ENCODE data around the gene RCC2. TPM values are rescaled to one million over a fixed set of nuclear protein-coding genes. Genes with fewer than 3 reads are reported as not detected.
"Not testable (repeated sequence)": the region's sequence is repeated elsewhere in the genome, so short reads cannot be mapped to it uniquely, and the experiment has no call there.

RCC2 gene
- 155 to 164 TPM (median 159 TPM) in 3 replicates for total RNA-seq

GRCh38 chr1:17439250-17440073 is at the start of gene RCC2:
RCC2 (minus strand) TSS chr1:17439677; CDS start chr1:17438514, 1,163 bp downstream.
- peak; percentile 23 for TF ChIP-seq CTCF (IDR thresholded peaks at IDR 0.05; ENCODE audit: unreplicated experiment)
- H3K27ac Mint-ChIP-seq, result peak within 1 kb of the TSS; percentile 98
- H3K27me3 Mint-ChIP-seq (ENCODE audit: low read depth), result peaks cover 6% of the 10 kb centered on the region
- H3K4me1 Mint-ChIP-seq, result peaks cover 46% of the 10 kb centered on the region
- peak; percentile 62 to 69 for DNase-seq (ENCODE audit: low spot score in 2 of 2, unreplicated experiment in 2 of 2)
- H3K4me3 Mint-ChIP-seq, result peak within 1 kb of the TSS; percentile 94
- no peaks in the 10 kb centered on the region for H3K36me3 Mint-ChIP-seq
- no peaks in the 10 kb centered on the region for H3K9me3 Mint-ChIP-seq

GRCh38 chr1:17486242-17486641 is 46.8 kb upstream of the RCC2 start:
- H3K27me3 Mint-ChIP-seq (ENCODE audit: low read depth), result peaks cover 2% of the 10 kb centered on the region
- no peak overlapping the region for H3K27ac Mint-ChIP-seq
- no peak overlapping the region for H3K4me3 Mint-ChIP-seq
- no peak for DNase-seq (ENCODE audit: low spot score in 2 of 2, unreplicated experiment in 2 of 2)
- peaks cover 9% of the 10 kb centered on the region for H3K4me1 Mint-ChIP-seq
- TF ChIP-seq CTCF (IDR thresholded peaks at IDR 0.05; ENCODE audit: unreplicated experiment), result no peak
- H3K9me3 Mint-ChIP-seq, result no peaks in the 10 kb centered on the region
- no peaks in the 10 kb centered on the region for H3K36me3 Mint-ChIP-seq

- DNase-seq (ENCODE audit: low spot score in 2 of 2, unreplicated experiment in 2 of 2), result no peak
- no peaks in the 10 kb centered on the region for H3K36me3 Mint-ChIP-seq
- peak; percentile 21 for TF ChIP-seq CTCF (IDR thresholded peaks at IDR 0.05; ENCODE audit: unreplicated experiment)
- no peak overlapping the region for H3K27ac Mint-ChIP-seq
- no peak overlapping the region for H3K4me3 Mint-ChIP-seq
- H3K27me3 Mint-ChIP-seq (ENCODE audit: low read depth), result peaks cover 2% of the 10 kb centered on the region
- no peaks in the 10 kb centered on the region for H3K9me3 Mint-ChIP-seq
- H3K4me1 Mint-ChIP-seq, result peaks cover 9% of the 10 kb centered on the region
Observed at GRCh38 chr1:17485281-17485680, 45.8 kb upstream of the RCC2 start.

DNA sequence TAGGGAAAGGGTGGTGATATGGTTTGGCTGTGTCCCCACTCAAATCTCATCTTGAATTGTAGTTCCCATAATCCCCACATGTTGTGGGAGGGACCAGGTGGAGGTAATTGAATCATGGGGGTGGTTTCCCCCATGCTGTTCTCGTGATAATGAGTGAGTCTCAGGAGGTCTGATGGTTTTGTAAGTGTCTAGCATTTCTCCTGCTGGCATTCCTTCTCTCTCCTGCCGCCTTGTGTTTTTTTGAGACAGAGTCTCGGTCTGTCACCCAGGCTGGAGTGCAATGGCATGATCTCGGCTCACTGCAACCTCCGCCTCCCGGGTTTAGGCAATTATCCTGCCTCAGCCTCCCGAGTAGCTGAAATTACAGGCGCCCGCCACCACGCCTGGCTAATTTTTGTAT is 42.5 kb upstream of the RCC2 start:
- not testable (repeated sequence) for H3K4me3 Mint-ChIP-seq; H3K36me3 Mint-ChIP-seq; DNase-seq (ENCODE audit: low spot score in 2 of 2, unreplicated experiment in 2 of 2); H3K4me1 Mint-ChIP-seq; H3K27ac Mint-ChIP-seq; H3K9me3 Mint-ChIP-seq; H3K27me3 Mint-ChIP-seq (ENCODE audit: low read depth)

DNA sequence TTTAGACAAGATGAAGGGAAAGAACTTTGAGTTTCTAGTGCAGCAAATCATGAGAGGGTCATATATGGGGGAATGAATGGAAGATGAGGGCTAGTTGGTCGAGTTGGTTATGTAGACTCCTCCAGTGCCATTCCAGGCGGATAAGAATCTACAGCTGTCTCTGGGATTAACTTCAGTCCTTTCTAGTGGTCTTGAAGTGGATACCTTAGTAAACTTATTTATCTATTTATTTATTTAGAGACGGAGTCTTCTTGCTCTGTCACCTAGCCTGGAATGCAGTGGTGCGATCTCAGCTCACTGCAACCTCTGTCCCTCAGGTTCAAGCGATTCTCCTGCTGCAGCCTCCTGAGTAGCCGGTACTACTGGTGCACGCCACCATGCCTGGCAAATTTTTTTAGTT is 41.4 kb upstream of the RCC2 start:
- no peak for TF ChIP-seq CTCF (IDR thresholded peaks at IDR 0.05; ENCODE audit: unreplicated experiment)
- H3K9me3 Mint-ChIP-seq, result no peaks in the 10 kb centered on the region
- no peak overlapping the region for H3K27ac Mint-ChIP-seq
- peaks cover 2% of the 10 kb centered on the region for H3K27me3 Mint-ChIP-seq (ENCODE audit: low read depth)
- peaks cover under 1% of the 10 kb centered on the region for H3K4me1 Mint-ChIP-seq
- DNase-seq (ENCODE audit: low spot score in 2 of 2, unreplicated experiment in 2 of 2), result no peak
- H3K36me3 Mint-ChIP-seq, result no peaks in the 10 kb centered on the region
- no peak overlapping the region for H3K4me3 Mint-ChIP-seq

DNA sequence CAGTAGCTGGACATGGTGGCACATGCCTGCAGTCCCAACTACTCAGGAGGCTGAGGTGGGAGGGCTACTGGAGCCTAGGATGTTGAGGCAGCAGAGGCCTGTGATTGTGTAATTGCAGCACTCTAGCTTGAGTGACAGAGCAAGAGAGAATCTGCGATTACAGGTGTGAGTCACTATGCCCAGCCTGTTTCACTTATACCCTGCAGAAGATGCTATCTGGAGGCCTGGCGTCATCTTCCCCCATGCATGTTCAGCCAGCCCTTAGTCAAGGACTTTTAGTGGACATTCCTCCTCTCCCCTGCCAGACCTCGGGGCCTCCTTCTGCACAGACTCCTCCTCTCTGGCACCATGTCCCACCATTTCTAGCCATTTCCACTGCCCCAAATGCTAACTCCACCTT is 36.3 kb upstream of the RCC2 start:
- H3K9me3 Mint-ChIP-seq, result no peaks in the 10 kb centered on the region
- H3K27ac Mint-ChIP-seq, result no peak overlapping the region
- H3K27me3 Mint-ChIP-seq (ENCODE audit: low read depth), result no peaks in the 10 kb centered on the region
- TF ChIP-seq CTCF (IDR thresholded peaks at IDR 0.05; ENCODE audit: unreplicated experiment), result no peak
- no peaks in the 10 kb centered on the region for H3K36me3 Mint-ChIP-seq
- DNase-seq (ENCODE audit: low spot score in 2 of 2, unreplicated experiment in 2 of 2), result no peak
- H3K4me3 Mint-ChIP-seq, result no peak overlapping the region
- peaks cover 1% of the 10 kb centered on the region for H3K4me1 Mint-ChIP-seq

- not testable (repeated sequence) for H3K9me3 Mint-ChIP-seq; H3K4me1 Mint-ChIP-seq; H3K27ac Mint-ChIP-seq; DNase-seq (ENCODE audit: low spot score in 2 of 2, unreplicated experiment in 2 of 2); H3K4me3 Mint-ChIP-seq; H3K36me3 Mint-ChIP-seq; H3K27me3 Mint-ChIP-seq (ENCODE audit: low read depth)
Observed at GRCh38 chr1:17474836-17475555, 35.5 kb upstream of the RCC2 start.
